GM19043 (cell line): ENCODE results near the gene ATP8A2.
"Not testable (repeated sequence)": the region's sequence is repeated elsewhere in the genome, so short reads cannot be mapped to it uniquely, and the experiment has no call there.

Source experiments
- ATAC-seq: cut with Tn5 transposase; IDR thresholded peaks from one replicate; pipeline ENCODE4 v1.9.1; 2021; ENCODE audit warnings: low read depth; ENCODE audit not compliant: unreplicated experiment

Gene ATP8A2

DNA sequence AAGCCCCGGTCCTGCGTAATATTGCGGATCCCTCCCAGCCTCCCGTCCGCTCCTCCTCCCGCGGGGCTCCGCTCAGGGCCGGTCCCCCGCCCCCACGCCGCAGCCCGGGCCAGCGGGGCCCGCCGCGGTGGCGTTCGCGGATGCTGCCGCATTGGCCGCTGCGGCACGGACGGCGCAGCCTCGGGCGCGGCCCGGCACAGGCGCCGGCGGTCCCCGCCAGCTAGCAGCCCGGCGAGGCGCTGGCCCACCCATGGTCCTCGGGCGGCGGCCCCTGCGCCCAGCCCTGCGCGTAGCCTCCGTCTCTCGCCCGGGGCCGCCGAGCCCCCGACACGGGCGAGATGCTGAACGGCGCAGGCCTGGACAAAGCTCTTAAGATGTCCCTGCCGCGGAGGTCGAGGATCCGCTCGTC is at the start of gene ATP8A2:
TSS of gene ATP8A2 (plus strand) at position 100 of the 409 bp plus-strand sequence. CDS start at position 339, 239 bp downstream.
- ATAC-seq: no peak

DNA sequence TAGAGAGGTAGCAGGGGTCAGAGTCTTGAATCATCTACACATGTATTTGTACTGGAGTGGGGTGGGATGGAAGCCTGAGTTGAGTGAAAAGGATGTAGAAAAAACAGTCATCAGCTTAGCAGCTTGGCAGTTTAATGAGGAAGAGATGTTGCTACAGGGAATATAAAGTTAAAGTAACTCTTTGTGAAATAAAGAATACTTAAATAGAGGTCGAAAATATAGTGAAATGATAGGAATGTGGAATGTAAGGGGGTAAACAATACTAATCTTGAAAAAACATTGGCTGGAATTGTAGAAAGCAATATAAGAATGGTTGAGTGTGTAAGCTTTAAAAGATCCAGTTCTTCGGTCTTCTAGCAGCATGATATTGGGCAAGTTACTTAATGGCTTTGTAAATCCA is 47.7 kb upstream of the ATP8A2 start:
- no peak for ATAC-seq

DNA sequence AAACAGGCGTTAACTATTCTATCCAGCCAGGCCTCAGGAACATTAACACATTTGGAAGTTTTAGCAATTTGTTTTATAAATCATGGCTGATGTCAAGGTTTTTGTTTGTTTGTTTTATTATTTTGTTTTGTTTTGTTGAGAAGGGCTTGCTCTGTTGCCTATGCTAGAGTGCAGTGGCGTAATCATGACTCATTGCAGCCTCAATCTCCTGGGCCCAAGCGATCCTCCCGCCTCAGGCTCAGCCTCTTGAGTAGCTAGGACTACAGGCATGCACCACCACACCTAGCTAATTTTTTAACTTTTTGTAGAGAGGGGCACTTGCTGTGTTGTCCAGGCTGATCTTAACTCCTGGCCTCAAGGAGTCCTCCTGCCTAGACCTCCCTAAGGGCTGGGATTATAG is 42.1 kb upstream of the ATP8A2 start:
- no peak for ATAC-seq

DNA sequence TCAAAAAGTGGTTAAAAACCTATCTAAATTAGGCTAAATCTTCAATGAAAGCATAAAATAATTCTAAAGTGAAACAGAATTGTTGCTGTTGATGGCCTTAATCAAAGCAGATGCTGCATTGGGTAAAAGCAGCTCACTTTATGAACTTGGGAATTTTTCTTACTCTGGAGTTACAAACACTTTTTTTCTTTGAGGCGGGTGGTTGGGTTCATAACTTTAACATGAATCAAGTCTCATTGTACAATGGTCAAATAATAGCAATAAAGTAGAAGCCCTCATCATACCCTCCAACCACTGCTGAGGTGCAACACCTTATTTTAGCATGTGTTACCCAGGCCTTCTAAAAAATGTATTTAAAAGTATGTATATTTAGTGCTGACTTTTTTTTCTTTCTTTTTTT is 41.2 kb upstream of the ATP8A2 start:
- ATAC-seq: no peak

DNA sequence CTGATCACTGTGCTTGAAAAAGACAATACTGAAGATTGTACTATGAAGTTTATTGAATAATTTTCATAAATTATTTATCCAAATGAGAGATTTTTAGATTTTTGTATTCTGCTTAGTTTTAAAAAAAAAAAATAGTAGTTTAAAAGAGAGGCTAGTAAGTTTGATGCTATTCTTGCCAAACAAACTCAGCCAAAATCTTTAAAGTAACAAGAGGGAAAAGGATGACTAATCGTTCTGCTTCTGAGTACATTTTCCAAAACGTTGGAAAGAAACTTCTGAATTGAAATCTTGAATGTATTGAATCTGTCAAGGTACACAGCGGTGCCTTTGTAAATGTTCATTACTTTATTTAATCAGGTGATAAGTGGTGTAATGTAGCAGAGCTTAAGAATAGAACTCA is 35.9 kb upstream of the ATP8A2 start:
- no peak for ATAC-seq

DNA sequence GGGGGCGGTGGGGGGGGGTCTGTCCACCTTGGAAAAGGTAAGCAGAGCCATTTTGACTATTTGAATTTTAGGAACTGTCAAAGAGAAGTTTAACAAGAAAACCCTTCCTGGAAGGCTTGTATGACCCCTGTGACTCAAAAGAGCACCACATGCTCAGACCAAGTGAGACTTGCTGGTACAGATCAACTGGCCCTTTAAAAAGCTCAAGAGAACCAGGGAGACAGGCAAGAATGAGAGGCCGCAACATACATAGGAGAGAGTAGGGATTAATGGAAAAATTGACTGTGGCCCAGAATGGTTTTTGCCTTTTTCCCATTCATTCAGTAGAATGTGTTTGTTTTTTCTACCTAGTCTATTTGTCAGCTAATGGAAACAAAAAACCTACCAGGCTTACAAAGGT is 26.2 kb upstream of the ATP8A2 start:
- no peak for ATAC-seq

DNA sequence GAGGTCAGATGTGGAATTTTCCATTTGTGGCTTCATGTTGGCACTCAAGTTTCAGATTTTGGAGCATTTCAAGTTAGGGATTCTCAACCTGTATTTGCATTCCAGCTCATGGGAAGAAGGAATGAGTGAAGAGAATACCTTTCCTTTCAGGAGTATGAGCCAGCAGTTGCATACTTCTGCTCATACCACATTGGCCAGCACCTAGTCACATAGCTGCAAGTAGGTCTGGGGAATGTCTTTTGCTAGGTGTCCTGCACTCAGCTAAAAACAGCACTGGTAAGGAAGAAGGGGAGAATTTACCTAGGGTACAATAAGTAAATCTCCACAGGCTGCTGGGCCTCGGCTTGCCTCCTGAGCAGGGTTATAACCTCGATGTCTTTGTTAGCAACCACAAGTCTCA is 24.6 kb upstream of the ATP8A2 start:
- no peak for ATAC-seq

DNA sequence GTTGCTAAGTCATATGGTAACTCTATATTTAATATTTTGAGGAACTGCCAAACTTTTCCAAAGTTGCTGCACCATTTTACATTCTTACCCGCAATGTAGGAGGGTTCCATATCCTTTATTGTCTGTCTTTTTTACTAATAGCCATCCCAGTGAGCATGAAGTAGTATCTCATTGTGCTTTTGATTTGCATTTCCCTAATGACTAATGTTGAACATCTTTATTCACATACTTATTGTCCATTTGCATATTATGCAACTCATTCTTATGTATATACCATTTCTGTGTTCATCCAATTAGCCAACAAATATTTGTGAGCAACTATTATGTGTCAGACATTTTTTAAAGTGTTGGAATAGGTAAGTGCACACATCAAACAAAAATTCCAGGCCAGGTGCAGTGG is 20.4 kb upstream of the ATP8A2 start:
- ATAC-seq: no peak

DNA sequence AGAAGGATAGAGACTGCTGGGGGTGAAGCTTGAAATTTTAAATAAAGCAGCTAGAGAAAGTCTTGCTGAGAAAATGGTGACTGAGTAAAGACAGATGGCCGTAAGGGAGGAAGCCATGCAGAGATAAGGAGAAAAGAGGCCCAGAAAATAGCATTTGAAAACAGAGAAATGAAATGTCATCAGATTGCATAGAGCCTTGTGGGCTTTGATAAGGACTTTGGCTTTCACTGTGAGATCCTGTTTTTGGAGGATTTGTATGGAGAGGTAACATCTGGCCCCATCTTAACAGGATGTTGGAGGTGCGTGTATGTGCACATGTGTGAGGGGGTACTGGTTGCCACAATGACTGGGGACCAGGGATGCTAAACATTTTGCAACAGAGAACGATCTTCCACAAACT is 19.5 kb upstream of the ATP8A2 start:
- no peak for ATAC-seq

DNA sequence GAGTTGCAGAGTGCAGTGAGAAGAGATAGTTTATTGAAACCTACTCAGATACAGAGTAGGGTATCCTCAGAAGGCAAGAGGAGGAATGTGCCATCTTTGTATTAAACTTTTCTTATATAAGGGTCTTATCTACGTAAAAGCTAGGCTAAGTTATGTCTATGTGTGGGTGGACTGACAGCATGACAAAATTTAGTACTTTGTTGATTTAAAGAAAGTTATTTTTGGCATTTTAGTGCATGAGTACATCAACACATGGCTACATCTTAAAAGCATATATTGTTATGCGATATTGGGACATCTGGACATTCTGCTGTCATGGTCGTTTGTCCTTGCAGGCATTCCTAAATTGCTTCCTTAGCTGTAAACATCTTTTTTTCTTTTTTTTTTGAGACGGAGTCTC is 19.0 kb upstream of the ATP8A2 start:
- ATAC-seq: no peak

DNA sequence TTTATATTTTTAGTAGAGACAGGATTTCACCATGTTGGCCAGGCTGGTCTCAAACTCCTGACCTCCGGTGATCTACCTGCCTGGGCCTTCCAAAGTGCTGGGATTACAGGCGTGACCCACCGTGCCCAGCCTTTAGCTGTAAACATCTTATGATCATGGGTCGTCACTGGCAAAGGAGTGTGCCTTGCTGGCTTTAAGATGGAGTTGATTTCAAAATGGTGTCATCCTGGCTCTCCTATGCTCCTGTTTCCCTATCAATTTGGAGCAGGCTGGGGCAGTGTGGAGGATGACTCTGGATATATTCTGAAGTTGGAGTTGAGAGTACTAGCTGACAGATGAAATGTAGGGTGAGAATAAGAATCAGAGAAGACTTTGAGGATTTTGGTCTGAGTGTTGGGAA is 18.4 kb upstream of the ATP8A2 start:
- no peak for ATAC-seq

DNA sequence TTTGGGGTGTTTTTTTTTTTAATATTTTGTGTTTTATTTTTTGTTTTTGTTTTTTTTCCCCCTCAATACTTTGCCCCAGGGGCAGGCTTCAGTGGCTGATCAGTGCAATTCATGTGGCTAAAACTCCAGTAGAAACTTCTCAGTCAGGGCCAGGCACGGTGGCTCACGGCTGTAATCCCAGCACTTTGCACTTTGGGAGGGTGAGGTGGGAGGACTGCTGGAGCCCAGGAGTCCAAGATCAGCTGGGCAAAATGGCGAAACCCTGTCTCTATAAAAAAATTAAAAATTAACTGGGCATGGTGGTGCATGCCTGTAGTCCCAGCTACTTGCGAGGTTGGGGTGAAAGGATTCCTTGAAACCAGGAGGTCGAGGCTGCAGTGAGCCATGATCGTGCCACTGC is 17.4 kb upstream of the ATP8A2 start:
- no peak for ATAC-seq

DNA sequence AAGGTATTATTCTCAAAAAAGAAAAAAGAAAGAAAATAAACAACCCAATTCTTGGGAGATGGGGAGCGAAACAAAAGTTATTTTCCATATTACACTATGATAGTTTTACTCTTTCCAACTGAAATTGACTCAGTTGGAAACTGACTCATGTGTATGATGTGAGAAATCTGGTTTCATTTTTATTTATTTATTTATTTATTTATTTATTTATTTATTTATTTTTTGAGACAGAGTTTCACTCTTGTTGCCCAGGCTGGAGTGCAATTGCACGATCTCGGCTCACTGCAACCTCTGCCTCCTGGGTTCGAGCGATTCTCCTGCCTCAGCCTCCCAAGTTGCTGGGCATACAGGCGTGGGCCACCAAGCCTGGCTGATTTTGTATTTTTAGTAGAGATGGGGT is 11.3 kb upstream of the ATP8A2 start:
- not testable (repeated sequence) for ATAC-seq

DNA sequence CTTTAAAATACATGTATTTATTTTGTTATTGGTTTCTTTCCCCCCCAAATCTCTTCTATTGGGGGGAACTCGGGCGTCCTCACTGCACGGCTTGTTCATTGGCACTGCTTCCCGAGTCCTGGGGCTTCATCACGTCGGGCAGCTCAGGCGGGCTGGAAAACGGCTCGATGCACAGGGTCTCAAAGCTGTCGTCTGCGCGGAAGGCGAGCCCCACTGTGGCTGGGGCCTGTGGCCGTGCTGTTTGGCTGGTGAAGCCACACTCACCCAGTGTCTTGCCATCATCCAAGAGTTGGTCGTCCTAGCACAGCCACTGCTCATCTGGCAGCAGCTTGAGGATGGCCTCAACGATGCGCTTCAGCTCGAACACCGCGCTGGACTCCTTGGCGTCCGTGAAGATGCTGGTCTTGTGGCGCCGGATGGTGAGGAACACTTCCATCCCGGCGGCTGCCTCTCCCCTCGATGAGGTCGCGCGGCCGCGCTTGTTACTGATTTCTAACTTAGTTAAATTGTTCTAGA is 6.0 kb upstream of the ATP8A2 start:
- no peak for ATAC-seq

DNA sequence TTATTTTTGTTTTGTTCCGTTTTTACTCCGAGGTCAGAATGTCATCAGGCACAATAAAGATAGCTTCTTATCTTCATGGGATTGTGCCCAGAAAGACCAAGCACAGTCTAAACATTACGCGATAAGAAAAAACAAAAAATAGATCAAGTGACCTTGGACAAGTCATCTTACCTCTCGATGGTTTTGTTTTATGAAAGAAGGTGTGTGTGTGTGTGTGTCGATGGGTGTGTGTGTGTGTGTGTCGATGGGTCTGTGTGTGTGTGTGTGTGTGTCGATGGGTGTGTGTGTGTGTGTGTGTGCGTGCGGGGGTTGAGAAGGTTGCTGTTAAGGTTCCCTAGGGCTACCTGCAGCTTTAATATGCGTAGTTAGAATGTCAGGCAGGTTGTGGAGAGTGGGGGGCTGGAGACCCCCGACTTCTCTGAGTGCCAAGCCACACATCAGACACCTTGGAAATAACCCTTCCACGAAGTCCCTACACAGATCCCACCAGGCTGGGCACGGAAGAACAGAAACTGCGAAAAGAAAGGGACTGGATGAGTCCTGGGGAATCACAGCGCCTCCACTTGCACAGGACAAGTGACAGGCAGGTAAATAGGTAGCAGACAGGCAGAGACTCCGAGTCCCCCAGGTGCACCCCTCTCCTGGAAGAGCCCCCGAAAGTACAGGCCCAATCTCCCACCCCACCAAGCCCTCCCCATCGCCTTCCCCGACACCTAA is 458 bp upstream of the ATP8A2 start:
- ATAC-seq: no peak

DNA sequence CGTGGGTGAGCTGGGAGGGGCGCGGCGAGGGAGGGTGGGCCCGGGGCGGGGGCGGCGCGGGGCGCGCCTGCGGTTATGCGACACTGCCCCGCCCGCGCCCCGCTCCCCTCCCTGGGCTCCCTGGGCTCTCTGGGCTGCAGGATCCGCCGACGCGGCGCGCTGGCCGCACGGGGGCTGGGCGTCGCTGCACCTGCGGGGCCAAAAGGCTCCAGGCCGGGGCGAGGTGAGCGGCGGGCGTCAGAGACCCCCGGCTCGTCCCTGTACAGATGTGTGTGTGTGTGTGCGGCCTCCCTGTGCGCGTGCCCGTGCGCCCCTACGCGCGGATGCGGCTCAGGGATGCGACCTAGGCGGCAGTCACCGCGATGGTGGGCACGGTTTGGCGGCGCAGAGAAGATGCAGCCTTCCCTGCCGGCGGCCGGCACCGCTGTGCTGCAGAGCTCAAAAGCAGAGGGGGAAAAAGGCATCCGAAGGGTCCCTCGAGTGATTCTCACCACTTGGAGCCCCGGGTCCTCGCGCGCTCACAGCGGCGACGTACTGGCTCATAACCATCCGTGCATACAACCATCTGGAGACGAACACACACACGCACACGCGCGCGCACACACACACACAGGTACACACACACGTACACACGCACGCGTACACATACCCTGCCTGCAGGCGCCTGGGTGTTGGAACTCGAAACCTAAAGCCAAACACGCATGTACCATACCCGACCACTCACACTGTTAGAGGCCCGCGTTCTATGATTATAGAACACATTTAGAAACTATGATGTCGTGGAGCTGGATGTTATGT is 709 bp downstream of the ATP8A2 start:
- no peak for ATAC-seq

DNA sequence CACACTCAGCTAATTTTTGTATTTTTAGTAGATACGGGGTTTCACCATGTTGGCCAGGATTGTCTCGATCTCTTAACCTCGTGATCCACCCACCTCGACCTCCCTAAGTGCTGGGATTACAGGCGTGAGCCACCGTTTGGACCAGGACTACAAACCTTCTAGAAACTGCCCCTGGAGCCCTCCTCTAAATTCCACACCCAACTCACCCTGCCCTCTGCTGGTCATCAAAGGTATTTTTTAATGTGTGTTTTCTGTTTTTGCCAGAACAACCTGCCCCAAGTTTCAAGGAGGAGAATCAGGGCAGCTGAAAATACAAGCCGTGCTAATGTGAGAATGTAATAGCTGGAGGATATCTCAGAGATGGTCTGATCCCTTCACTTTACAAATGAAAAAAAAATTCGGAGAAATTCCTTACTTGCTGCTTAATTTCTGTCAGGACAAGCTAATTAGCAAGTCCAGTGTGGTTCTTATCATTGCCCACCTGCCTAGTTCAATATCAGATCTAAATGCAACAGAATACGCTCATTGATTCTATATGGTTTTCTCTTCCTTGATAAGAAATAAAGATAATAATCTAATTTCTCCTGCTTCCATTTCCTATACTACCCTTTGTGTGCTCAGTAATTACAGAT is 4.1 kb downstream of the ATP8A2 start:
- no peak for ATAC-seq

DNA sequence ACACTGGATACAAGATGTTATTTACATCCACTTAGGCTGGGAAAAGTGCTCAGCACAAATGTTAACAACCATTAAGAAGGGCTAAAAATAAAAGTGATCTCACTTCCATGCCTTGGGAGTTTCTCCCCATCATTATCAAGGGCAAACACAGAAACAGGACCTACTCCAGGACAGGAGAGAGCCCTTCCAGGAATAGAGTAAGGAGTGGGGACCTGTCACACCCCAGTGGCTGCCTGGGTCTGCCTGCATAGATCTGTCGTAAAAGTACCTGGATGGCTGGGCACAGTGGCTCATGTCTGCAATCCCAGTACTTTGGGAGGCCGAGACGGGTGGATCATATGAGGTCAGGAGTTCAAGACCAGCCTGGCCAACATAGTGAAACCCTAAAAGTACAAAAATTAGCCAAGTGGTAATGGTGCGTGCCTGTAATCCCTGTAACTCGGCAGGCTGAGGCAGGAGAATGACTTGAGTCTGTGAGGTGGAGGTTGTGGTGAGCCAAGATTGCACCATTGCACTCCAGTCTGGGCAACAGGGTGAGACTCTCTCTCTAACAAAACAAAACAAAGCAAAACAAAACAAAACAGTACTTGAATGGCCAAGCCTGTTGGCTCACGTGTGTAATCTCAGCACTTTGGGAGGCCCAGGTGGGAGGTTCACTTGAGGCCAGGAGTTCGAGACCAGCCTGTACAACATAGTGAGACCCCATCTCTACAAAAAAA is 5.6 kb downstream of the ATP8A2 start:
- no peak for ATAC-seq

DNA sequence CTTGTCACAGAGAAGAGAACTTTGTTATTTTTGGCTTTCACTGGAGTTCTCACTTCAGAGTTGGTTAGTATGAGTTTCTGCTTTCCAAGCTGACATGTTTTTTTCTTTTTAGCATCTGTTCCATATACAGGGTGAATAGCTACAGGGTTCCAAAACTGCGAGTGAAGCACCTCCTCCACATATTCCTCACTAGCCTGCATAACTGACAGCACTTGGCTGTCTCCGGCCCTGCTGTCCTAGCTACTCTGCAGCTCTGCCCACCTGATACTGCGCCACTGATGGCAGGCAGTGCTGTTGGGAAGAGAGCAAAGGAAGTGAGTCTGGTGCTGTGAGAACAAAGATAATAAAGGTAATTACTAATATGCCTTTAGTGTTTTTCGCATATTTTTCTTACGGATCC is 6.8 kb downstream of the ATP8A2 start:
- no peak for ATAC-seq

DNA sequence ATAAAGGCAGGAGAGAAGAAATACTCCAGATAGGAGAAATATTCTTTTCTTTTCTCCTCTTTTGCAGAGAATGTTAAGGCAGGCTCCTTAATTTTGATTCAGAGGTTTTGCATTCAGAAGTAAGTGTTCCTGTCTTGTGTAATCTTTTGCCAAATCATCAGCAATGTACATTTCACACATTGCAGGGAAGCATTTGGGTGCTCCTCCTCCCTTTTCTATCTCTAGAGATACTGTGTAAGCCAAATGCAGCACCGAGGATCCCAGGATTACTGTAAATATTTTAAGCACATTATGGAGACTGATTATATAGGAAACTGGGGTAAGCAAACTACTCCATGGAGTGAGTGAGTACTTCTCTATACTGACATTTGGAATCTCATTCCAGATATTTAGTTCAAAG is 7.2 kb downstream of the ATP8A2 start:
- ATAC-seq: no peak

DNA sequence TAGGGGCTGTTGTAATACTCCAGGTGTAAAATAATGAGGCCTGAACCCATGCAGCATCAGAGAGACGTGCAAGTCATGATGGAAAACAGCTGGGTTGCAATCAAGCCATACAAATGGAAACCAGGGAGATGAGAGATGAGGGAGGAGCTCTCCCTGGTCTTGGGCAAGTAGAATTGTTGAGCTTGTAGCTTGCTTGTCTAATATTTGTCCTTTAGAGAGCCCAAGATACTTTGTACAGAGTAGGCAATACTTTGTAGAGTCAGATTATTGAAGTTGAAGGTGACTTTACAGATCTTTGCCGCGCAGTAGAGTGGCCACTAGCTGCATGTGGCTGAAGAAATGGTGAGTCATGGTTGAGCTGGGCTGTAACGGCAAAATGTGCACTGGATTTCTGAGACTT is 8.3 kb downstream of the ATP8A2 start:
- no peak for ATAC-seq
